DND-41 (cell line): ENCODE results near the gene OR2T10.

Experiments used
- EZH2 ChIP-seq: IDR thresholded peaks from 3 replicates; pipeline ENCODE4 v1.6.1; 2012; ENCODE audit warnings: borderline replicate concordance, low read depth, mild to moderate bottlenecking, moderate library complexity, low read length, inconsistent platforms; ENCODE audit not compliant: severe bottlenecking
- TF ChIP-seq, protein P1 (sequence below): IDR thresholded peaks from 2 replicates; pipeline ENCODE4 v1.5.1; 2012; ENCODE audit warnings: borderline replicate concordance, low read length, moderate library complexity, mild to moderate bottlenecking; ENCODE audit not compliant: poor library complexity, severe bottlenecking; ENCODE audit errors: extremely low read depth

DNA sequence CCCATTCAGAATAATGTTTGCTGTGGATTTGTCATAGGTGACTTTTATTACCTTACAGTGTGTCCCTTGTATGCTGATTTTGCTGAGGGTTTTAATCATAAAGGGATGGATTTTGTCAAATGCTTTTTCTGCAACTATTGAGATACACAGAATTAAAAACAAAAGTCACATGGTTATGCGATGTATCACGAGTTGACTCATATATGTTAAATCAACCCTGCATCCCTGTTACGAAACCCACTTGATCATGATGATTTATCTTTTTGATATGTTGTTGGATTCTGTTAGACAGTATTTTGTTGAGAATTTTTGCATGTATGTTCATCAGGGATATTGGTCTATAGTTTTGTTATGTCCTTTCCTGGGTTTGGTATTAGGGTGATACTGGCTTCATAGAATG lies 12.2 kb downstream of the OR2T10 start:
- TF ChIP-seq, protein P1, sequence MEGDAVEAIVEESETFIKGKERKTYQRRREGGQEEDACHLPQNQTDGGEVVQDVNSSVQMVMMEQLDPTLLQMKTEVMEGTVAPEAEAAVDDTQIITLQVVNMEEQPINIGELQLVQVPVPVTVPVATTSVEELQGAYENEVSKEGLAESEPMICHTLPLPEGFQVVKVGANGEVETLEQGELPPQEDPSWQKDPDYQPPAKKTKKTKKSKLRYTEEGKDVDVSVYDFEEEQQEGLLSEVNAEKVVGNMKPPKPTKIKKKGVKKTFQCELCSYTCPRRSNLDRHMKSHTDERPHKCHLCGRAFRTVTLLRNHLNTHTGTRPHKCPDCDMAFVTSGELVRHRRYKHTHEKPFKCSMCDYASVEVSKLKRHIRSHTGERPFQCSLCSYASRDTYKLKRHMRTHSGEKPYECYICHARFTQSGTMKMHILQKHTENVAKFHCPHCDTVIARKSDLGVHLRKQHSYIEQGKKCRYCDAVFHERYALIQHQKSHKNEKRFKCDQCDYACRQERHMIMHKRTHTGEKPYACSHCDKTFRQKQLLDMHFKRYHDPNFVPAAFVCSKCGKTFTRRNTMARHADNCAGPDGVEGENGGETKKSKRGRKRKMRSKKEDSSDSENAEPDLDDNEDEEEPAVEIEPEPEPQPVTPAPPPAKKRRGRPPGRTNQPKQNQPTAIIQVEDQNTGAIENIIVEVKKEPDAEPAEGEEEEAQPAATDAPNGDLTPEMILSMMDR: no peak
- TF ChIP-seq EZH2: no peak
